ENCODE measurements around the gene PPP3R2. TPM values are rescaled to one million over a fixed set of nuclear protein-coding genes. Genes with fewer than 3 reads are reported as not detected.

The PPP3R2 gene
- total RNA-seq (2014; rRNA removed; shearing (Covaris generic)) (not detected in 2 replicates), polyA plus RNA-seq (2016; fragmentation: Nextera tagmentation; extraction: Ambion mirVana) (not detected in 2 replicates)
- long read RNA-seq = 0 reads

- Histone ChIP-seq H3F3A (replicated peaks; ENCODE audit: low read depth) (no peaks in the 10 kb centered on the region), H4K20me1 (replicated peaks; ENCODE audit: insufficient read depth) (no peaks in the 10 kb centered on the region), H3K4me1 (ENCODE audit: insufficient read depth) (no peaks in the 10 kb centered on the region), H3K4me3 (no peak within 1 kb of the TSS), H3K36me3 (ENCODE audit: insufficient read depth) (no peaks in the 10 kb centered on the region), H3K4me2 (no peak within 1 kb of the TSS), H3K9me2 (ENCODE audit: insufficient read depth) (peaks cover 6% of the 10 kb centered on the region; the same call in 1 of the 2 replicates), H3K27ac (ENCODE audit: low read depth) (no peak within 1 kb of the TSS), H3K27me3 (ENCODE audit: insufficient read depth) (no peaks in the 10 kb centered on the region), H3K79me2 (replicated peaks; ENCODE audit: insufficient read depth) (no peaks in the 10 kb centered on the region), H2AFZ (0 out of 2 replicates have a peak within 1 kb of the TSS, but pooled peaks have one; percentile 19)
- no peaks in the 10 kb centered on the region for H3K36me3 Mint-ChIP-seq (ENCODE audit: low read depth)
- no peak within 1 kb of the TSS for H3K4me3 Mint-ChIP-seq
- no peak for TF ChIP-seq NANOG (IDR thresholded peaks at IDR 0.05; ENCODE audit: borderline replicate concordance)
- TF ChIP-seq JUNB (IDR thresholded peaks at IDR 0.05; ENCODE audit: unreplicated experiment) = no peak
- TF ChIP-seq, protein P1, sequence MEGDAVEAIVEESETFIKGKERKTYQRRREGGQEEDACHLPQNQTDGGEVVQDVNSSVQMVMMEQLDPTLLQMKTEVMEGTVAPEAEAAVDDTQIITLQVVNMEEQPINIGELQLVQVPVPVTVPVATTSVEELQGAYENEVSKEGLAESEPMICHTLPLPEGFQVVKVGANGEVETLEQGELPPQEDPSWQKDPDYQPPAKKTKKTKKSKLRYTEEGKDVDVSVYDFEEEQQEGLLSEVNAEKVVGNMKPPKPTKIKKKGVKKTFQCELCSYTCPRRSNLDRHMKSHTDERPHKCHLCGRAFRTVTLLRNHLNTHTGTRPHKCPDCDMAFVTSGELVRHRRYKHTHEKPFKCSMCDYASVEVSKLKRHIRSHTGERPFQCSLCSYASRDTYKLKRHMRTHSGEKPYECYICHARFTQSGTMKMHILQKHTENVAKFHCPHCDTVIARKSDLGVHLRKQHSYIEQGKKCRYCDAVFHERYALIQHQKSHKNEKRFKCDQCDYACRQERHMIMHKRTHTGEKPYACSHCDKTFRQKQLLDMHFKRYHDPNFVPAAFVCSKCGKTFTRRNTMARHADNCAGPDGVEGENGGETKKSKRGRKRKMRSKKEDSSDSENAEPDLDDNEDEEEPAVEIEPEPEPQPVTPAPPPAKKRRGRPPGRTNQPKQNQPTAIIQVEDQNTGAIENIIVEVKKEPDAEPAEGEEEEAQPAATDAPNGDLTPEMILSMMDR (conservative IDR thresholded peaks at IDR 0.05; ENCODE audit: low read depth in 2 of 2) = no peak
- TF ChIP-seq CREB1 (CRISPR knock-in tag; IDR thresholded peaks at IDR 0.05; ENCODE audit: low read depth) = no peak
- no peak for TF ChIP-seq POLR2AphosphoS5 (IDR thresholded peaks at IDR 0.05; ENCODE audit: low read depth)
- TF ChIP-seq STAT1 (IDR thresholded peaks at IDR 0.05; ENCODE audit: unreplicated experiment) = no peak
- TF ChIP-seq EZH2phosphoT487 (IDR thresholded peaks at IDR 0.05; ENCODE audit: unreplicated experiment) = no peak
- no peak for TF ChIP-seq REST (IDR thresholded peaks at IDR 0.05; ENCODE audit: unreplicated experiment)
- TF ChIP-seq EZH2 (IDR thresholded peaks at IDR 0.05; ENCODE audit: low read depth, unreplicated experiment) = no peak
- no peak for TF ChIP-seq ZNF114 (CRISPR knock-in tag; IDR thresholded peaks at IDR 0.05)
- no peak for TF ChIP-seq ZNF331 (CRISPR knock-in tag; IDR thresholded peaks at IDR 0.05; ENCODE audit: low read depth)
- TF ChIP-seq, protein P2, sequence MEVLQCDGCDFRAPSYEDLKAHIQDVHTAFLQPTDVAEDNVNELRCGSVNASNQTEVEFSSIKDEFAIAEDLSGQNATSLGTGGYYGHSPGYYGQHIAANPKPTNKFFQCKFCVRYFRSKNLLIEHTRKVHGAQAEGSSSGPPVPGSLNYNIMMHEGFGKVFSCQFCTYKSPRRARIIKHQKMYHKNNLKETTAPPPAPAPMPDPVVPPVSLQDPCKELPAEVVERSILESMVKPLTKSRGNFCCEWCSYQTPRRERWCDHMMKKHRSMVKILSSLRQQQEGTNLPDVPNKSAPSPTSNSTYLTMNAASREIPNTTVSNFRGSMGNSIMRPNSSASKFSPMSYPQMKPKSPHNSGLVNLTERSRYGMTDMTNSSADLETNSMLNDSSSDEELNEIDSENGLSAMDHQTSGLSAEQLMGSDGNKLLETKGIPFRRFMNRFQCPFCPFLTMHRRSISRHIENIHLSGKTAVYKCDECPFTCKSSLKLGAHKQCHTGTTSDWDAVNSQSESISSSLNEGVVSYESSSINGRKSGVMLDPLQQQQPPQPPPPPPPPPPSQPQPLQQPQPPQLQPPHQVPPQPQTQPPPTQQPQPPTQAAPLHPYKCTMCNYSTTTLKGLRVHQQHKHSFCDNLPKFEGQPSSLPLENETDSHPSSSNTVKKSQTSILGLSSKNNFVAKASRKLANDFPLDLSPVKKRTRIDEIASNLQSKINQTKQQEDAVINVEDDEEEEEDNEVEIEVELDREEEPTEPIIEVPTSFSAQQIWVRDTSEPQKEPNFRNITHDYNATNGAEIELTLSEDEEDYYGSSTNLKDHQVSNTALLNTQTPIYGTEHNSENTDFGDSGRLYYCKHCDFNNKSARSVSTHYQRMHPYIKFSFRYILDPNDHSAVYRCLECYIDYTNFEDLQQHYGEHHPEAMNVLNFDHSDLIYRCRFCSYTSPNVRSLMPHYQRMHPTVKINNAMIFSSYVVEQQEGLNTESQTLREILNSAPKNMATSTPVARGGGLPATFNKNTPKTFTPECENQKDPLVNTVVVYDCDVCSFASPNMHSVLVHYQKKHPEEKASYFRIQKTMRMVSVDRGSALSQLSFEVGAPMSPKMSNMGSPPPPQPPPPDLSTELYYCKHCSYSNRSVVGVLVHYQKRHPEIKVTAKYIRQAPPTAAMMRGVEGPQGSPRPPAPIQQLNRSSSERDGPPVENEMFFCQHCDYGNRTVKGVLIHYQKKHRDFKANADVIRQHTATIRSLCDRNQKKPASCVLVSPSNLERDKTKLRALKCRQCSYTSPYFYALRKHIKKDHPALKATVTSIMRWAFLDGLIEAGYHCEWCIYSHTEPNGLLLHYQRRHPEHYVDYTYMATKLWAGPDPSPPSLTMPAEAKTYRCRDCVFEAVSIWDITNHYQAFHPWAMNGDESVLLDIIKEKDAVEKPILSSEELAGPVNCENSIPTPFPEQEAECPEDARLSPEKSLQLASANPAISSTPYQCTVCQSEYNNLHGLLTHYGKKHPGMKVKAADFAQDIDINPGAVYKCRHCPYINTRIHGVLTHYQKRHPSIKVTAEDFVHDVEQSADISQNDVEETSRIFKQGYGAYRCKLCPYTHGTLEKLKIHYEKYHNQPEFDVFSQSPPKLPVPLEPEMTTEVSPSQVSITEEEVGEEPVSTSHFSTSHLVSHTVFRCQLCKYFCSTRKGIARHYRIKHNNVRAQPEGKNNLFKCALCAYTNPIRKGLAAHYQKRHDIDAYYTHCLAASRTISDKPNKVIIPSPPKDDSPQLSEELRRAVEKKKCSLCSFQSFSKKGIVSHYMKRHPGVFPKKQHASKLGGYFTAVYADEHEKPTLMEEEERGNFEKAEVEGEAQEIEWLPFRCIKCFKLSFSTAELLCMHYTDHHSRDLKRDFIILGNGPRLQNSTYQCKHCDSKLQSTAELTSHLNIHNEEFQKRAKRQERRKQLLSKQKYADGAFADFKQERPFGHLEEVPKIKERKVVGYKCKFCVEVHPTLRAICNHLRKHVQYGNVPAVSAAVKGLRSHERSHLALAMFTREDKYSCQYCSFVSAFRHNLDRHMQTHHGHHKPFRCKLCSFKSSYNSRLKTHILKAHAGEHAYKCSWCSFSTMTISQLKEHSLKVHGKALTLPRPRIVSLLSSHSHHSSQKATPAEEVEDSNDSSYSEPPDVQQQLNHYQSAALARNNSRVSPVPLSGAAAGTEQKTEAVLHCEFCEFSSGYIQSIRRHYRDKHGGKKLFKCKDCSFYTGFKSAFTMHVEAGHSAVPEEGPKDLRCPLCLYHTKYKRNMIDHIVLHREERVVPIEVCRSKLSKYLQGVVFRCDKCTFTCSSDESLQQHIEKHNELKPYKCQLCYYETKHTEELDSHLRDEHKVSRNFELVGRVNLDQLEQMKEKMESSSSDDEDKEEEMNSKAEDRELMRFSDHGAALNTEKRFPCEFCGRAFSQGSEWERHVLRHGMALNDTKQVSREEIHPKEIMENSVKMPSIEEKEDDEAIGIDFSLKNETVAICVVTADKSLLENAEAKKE (CRISPR knock-in tag; IDR thresholded peaks at IDR 0.05) = no peak
- no peak for TF ChIP-seq ETS1 (IDR thresholded peaks at IDR 0.05)
- H3K27me3 Mint-ChIP-seq (ENCODE audit: insufficient read depth, low read depth, poor library complexity) = peaks cover 7% of the 10 kb centered on the region
- no peak for DNase-seq (ENCODE audit: low spot score)
- no peaks in the 10 kb centered on the region; the same call in 2 of the 3 replicates for H3K9me3 Mint-ChIP-seq
- no peak within 1 kb of the TSS for H3K27ac Mint-ChIP-seq
- no peaks in the 10 kb centered on the region for H3K4me1 Mint-ChIP-seq
- no peak for ATAC-seq
These were observed at the start of gene PPP3R2 for GRCh38 chr9:101594796-101595195. Gene PPP3R2, minus strand, starts transcription at chr9:101594969. Its CDS starts 48 bp downstream, at chr9:101594921.
